IMR-90 (cell line): Measurements from ENCODE around the gene CDON. TPM values are rescaled to one million over a fixed set of nuclear protein-coding genes. Genes with fewer than 3 reads are reported as not detected.

ENCODE experiments used
- BHLHE40 ChIP-seq: fragments of 150-350 bp; IDR thresholded peaks from 2 replicates; pipeline ENCODE4 v1.6.1; 2016; ENCODE audit warnings: mild to moderate bottlenecking, low read depth, low read length
- CTCF ChIP-seq: conservative IDR thresholded peaks from 2 replicates; pipeline ENCODE4 v1.5.1; 2012; ENCODE audit warnings: mild to moderate bottlenecking, low read depth, low read length, improper control_type of control experiment
- NFE2L2 ChIP-seq: fragments of 150-350 bp; IDR thresholded peaks from 2 replicates; pipeline ENCODE4 v1.6.1; 2016; ENCODE audit warnings: low read depth, mild to moderate bottlenecking, low read length
- polyA plus RNA-seq, 3 experiments: library from polyadenylated mRNA; depleted of rRNA; stranded (reverse); fragments of >200 nt; gene quantifications; 2 replicates each; pipeline ENCODE4 v1.2.3, GENCODE V29; 2012; ENCODE audit warnings: low replicate concordance in 1 of 3
- total RNA-seq: library from RNA; depleted of rRNA; stranded (reverse); fragments of >200 nt; gene quantifications from 2 replicates; pipeline ENCODE4 v1.2.3, GENCODE V29; 2012

CDON gene
- total and polyA plus RNA-seq, 2 of the 4 experiments (the other 2 are of a cell fraction) = 1.2 to 3.8 TPM

- TF ChIP-seq CTCF (peak; percentile 29; the same call in 1 of the 2 replicates), NFE2L2 (no peak), BHLHE40 (peak; percentile 97)
Measured at GRCh38 chr11:126062679-126063506, at the start of gene CDON (continued).
